PC-9 (cell line): ENCODE data around the gene STX17.

Source experiments
- EZH2 ChIP-seq: fragments of 200-600 bp; sonication (generic); IDR thresholded peaks from 2 replicates; pipeline ENCODE4 v1.8.0; 2017; ENCODE audit warnings: antibody characterized with exemption, low read depth
- TF ChIP-seq, protein P1 (sequence below): fragments of 200-600 bp; sonication (generic); conservative IDR thresholded peaks from 2 replicates; pipeline ENCODE4 v1.6.1; 2017; ENCODE audit warnings: mixed run types, antibody characterized with exemption, mild to moderate bottlenecking, moderate library complexity

GRCh38 chr9:99870126-99870525 lies 36.3 kb upstream of the STX17 start:
- TF ChIP-seq, protein P1, sequence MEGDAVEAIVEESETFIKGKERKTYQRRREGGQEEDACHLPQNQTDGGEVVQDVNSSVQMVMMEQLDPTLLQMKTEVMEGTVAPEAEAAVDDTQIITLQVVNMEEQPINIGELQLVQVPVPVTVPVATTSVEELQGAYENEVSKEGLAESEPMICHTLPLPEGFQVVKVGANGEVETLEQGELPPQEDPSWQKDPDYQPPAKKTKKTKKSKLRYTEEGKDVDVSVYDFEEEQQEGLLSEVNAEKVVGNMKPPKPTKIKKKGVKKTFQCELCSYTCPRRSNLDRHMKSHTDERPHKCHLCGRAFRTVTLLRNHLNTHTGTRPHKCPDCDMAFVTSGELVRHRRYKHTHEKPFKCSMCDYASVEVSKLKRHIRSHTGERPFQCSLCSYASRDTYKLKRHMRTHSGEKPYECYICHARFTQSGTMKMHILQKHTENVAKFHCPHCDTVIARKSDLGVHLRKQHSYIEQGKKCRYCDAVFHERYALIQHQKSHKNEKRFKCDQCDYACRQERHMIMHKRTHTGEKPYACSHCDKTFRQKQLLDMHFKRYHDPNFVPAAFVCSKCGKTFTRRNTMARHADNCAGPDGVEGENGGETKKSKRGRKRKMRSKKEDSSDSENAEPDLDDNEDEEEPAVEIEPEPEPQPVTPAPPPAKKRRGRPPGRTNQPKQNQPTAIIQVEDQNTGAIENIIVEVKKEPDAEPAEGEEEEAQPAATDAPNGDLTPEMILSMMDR = no peak
- TF ChIP-seq EZH2 = no peak
